Esophagus squamous epithelium (tissue), 5 donors: ENCODE data around the gene ATXN1. TPM values are rescaled to one million over a fixed set of nuclear protein-coding genes. Genes with fewer than 3 reads are reported as not detected.

Source experiments
- DNase-seq: peaks from one replicate; lab custom pipeline; 2025; lab: John Stamatoyannopoulos, UW
- H3K27ac ChIP-seq, 4 donors: fragments of 200-600 bp; sonication (generic); one replicate each; pipeline ENCODE4 v1.5.1; 2016 to 2019; ENCODE audit warnings: mild to moderate bottlenecking in 1 of 4
- H3K27me3 ChIP-seq, 4 donors: fragments of 200-600 bp; sonication (generic); 1 replicate in 3 of 4; 2 replicates in 1 of 4; pipeline versions ENCODE4 v1.5.1 to v1.6.0; 2017 to 2021; ENCODE audit warnings: antibody characterized with exemption in 1 of 4
- H3K36me3 ChIP-seq, 3 donors: fragments of 200-600 bp; sonication (generic); one replicate each; pipeline ENCODE4 v1.5.1; 2016 to 2019
- H3K4me1 ChIP-seq, 3 donors: fragments of 200-600 bp; sonication (generic); one replicate each; pipeline ENCODE4 v1.5.1; 2017 to 2019
- H3K4me3 ChIP-seq, 4 donors: fragments of 200-600 bp; sonication (generic); 1 replicate in 3 of 4; 2 replicates in 1 of 4; pipeline ENCODE4 v1.5.1; 2016 to 2019; ENCODE audit warnings: mild to moderate bottlenecking in 2 of 4, moderate library complexity in 1 of 4
- H3K9me3 ChIP-seq, 3 donors: fragments of 200-600 bp; sonication (generic); one replicate each; pipeline ENCODE4 v1.5.1; 2016 to 2019
- POLR2A ChIP-seq, 4 donors: fragments of 450-650 bp; IDR thresholded peaks; one replicate each; pipeline ENCODE4 v1.6.1; 2017; ENCODE audit warnings: antibody characterized with exemption in 4 of 4, mild to moderate bottlenecking in 4 of 4, moderate library complexity in 3 of 4
- WGBS, 2 donors: methylation state at CpG; one replicate each; pipeline ENCODE4 v1.1.5; 2018; 5-methylcytosine and 5-hydroxymethylcytosine counted together
- intact Hi-C: fragments of 100-400 bp; cut with DNase I; formaldehyde crosslinking; loops from one replicate; pipeline ENCODE4 v1.15.0; 2022
- total RNA-seq, 4 donors: library from RNA; depleted of rRNA; stranded (reverse); fragments of >200 nt; gene quantifications; one replicate each; pipeline ENCODE4 v1.1.0, GENCODE V29; 2016
- TF ChIP-seq, protein P1 (sequence below), 6 experiments: fragments of 450-650 bp in 4 of 6; fragments of 200-600 bp in 2 of 6; sonication (generic) in 2 of 6; IDR thresholded peaks; one replicate each; pipeline ENCODE4 v1.5.1; 2016 to 2019; ENCODE audit warnings: antibody characterized with exemption in 6 of 6, mild to moderate bottlenecking in 4 of 6, moderate library complexity in 4 of 6
- donor health status: DM: yes; HTN: yes; CAD: no.

Gene ATXN1
- total RNA-seq, 4 donors from 2014 or later = 17.5 to 50.5 (median 28.5) TPM

- WGBS, 2 donors = 42 to 47% methylated on average over 7 of the region's 7 CpGs
- intact Hi-C loops = no loop called here
- Histone ChIP-seq H3K4me1 (peaks cover 20 to 72% (median 30%) of the 10 kb centered on the region in 3 donors), H3K9me3 (no peaks in the 10 kb centered on the region), H3K4me3 (no peak overlapping the region), H3K27ac (peak overlapping the region; percentile 78 to 91 (median 87)), H3K27me3 (no peaks in the 10 kb centered on the region), H3K36me3 (no peaks in the 10 kb centered on the region)
- TF ChIP-seq, protein P1, sequence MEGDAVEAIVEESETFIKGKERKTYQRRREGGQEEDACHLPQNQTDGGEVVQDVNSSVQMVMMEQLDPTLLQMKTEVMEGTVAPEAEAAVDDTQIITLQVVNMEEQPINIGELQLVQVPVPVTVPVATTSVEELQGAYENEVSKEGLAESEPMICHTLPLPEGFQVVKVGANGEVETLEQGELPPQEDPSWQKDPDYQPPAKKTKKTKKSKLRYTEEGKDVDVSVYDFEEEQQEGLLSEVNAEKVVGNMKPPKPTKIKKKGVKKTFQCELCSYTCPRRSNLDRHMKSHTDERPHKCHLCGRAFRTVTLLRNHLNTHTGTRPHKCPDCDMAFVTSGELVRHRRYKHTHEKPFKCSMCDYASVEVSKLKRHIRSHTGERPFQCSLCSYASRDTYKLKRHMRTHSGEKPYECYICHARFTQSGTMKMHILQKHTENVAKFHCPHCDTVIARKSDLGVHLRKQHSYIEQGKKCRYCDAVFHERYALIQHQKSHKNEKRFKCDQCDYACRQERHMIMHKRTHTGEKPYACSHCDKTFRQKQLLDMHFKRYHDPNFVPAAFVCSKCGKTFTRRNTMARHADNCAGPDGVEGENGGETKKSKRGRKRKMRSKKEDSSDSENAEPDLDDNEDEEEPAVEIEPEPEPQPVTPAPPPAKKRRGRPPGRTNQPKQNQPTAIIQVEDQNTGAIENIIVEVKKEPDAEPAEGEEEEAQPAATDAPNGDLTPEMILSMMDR (IDR thresholded peaks at IDR 0.05) = no peak
- TF ChIP-seq POLR2A (IDR thresholded peaks at IDR 0.05) = no peak
- DNase-seq = no peak
These were observed 62.0 kb downstream of the ATXN1 start for GRCh38 chr6:16698997-16699868.

- no peaks in the 10 kb centered on the region for H3K36me3 ChIP-seq
- H3K9me3 ChIP-seq = no peaks in the 10 kb centered on the region
- no peaks in the 10 kb centered on the region for H3K27me3 ChIP-seq
- 29 to 45% methylated on average over 1 of the region's 1 CpG for WGBS, 2 donors
- DNase-seq = no peak
- TF ChIP-seq, protein P1 (IDR thresholded peaks at IDR 0.05) = no peak
- no peak for TF ChIP-seq POLR2A (IDR thresholded peaks at IDR 0.05)
- H3K27ac ChIP-seq = peak overlapping the region; percentile 82 to 91 (median 87)
- intact Hi-C loops = no loop called here
- peaks cover 20 to 63% (median 30%) of the 10 kb centered on the region in 3 donors for H3K4me1 ChIP-seq
- H3K4me3 ChIP-seq = peak overlapping the region in 2 of 4 donors; percentile 4 to 7
These were observed 63.1 kb downstream of the ATXN1 start for GRCh38 chr6:16698162-16698533.

- H3K27ac ChIP-seq = peak overlapping the region; percentile 82 to 91 (median 87)
- 22 to 40% methylated on average over 7 of the region's 7 CpGs for WGBS, 2 donors
- H3K36me3 ChIP-seq = no peaks in the 10 kb centered on the region
- peaks cover 20 to 63% (median 30%) of the 10 kb centered on the region in 3 donors for H3K4me1 ChIP-seq
- no peaks in the 10 kb centered on the region for H3K9me3 ChIP-seq
- intact Hi-C loops = no loop called here
- DNase-seq = no peak
- peak overlapping the region in 2 of 4 donors; percentile 4 to 7 for H3K4me3 ChIP-seq
- H3K27me3 ChIP-seq = no peaks in the 10 kb centered on the region
- TF ChIP-seq POLR2A (IDR thresholded peaks at IDR 0.05) = no peak
- TF ChIP-seq, protein P1 (IDR thresholded peaks at IDR 0.05) = no peak
These were observed 63.7 kb downstream of the ATXN1 start for GRCh38 chr6:16697437-16698161.

GRCh38 chr6:16696496-16696895, 64.8 kb downstream of the ATXN1 start:
- intact Hi-C loops = no loop called here
- TF ChIP-seq POLR2A (IDR thresholded peaks at IDR 0.05) = no peak
- TF ChIP-seq, protein P1 (IDR thresholded peaks at IDR 0.05) = no peak
- Histone ChIP-seq H3K27ac (peak overlapping the region in 3 of 4 donors; percentile 84 to 91 (median 90)), H3K9me3 (no peaks in the 10 kb centered on the region), H3K4me1 (peaks cover 20 to 68% (median 31%) of the 10 kb centered on the region in 3 donors), H3K36me3 (no peaks in the 10 kb centered on the region), H3K27me3 (no peaks in the 10 kb centered on the region), H3K4me3 (no peak overlapping the region)
- no peak for DNase-seq
- WGBS, 2 donors = 69 to 76% methylated on average over 2 of the region's 2 CpGs
